HCT116 (cell line): Measurements from ENCODE around the gene AADAT. TPM values are rescaled to one million over a fixed set of nuclear protein-coding genes. Genes with fewer than 3 reads are reported as not detected.
"Not testable (repeated sequence)": the region's sequence is repeated elsewhere in the genome, so short reads cannot be mapped to it uniquely, and the experiment has no call there.

ENCODE experiments used
- ATAC-seq: fragments of 200-7000 bp; cut with Tn5 transposase; 2 replicates; pipeline ENCODE4 v1.9.1; 2020; ENCODE audit warnings: mild to moderate bottlenecking, moderate library complexity
- BruUV-seq: library from RNA; stranded (reverse); fragments of 400-500 nt; replicated peaks from 2 replicates; lab custom pipeline; 2021; lab: Mats Ljungman, UMichigan
- CTCF ChIA-PET: fragments of 300-600 bp; sonication (Branson Sonifier 250); formaldehyde crosslinking; loops from one replicate; lab custom pipeline; 2021; ENCODE audit warnings: antibody characterized with exemption; lab: Charles Lee
- POLR2A ChIA-PET: fragments of 300-600, 350-600 bp; sonication (Branson Sonifier 250); formaldehyde crosslinking; loops from one replicate; lab custom pipeline; 2021; ENCODE audit warnings: antibody characterized with exemption; lab: Charles Lee
- RAD21 ChIA-PET, 2 experiments: fragments of 300-600 bp; sonication (Branson Sonifier 250); formaldehyde crosslinking; loops; one replicate each; lab custom pipeline; 2023; ENCODE audit warnings: low total read pairs in 2 of 2; ENCODE audit not compliant: uncharacterized antibody in 2 of 2, unreplicated experiment in 2 of 2, low non-redundant PET in 1 of 2; lab: Charles Lee
- DNase-seq: peaks from one replicate; pipeline ENCODE4 v3.0.0-alpha.2; 2010; ENCODE audit warnings: low read depth, low spot score
- H2AFZ ChIP-seq: fragments of 200-600 bp; shearing (Covaris generic), sonication (generic); 2 replicates; pipeline ENCODE4 v1.6.1; 2017; ENCODE audit warnings: low read depth, mixed run types, mixed read lengths, antibody characterized with exemption, low read length; ENCODE audit not compliant: poor library complexity, severe bottlenecking
- H3K27ac ChIP-seq: 2 replicates; pipeline ENCODE4 v1.5.1; 2012; ENCODE audit warnings: low read depth, low read length
- H3K27me3 ChIP-seq: fragments of 200-600 bp; sonication (generic); 2 replicates; pipeline ENCODE4 v1.6.1; 2016; ENCODE audit warnings: mixed run types, low read length, mixed read lengths; ENCODE audit not compliant: insufficient read depth
- H3K36me3 ChIP-seq, 2 experiments: fragments of 200-500 bp in 1 of 2; fragments of 200-600 bp in 1 of 2; sonication (Bioruptor generic) in 1 of 2; sonication (generic) in 1 of 2; 2 replicates each; pipeline versions ENCODE4 v1.5.1 to v1.6.1; 2014 to 2016; ENCODE audit warnings: low read length in 2 of 2, inconsistent platforms in 1 of 2, mixed read lengths in 1 of 2, mixed run types in 1 of 2; ENCODE audit not compliant: insufficient read depth in 2 of 2, control insufficient read depth in 1 of 2
- H3K4me1 ChIP-seq, 2 experiments: fragments of 200-600 bp in 1 of 2; sonication (generic) in 1 of 2; 2 replicates each; pipeline versions ENCODE4 v1.5.1 to v1.6.1; 2012 to 2017; ENCODE audit warnings: low read length in 2 of 2, inconsistent platforms in 1 of 2, mild to moderate bottlenecking in 1 of 2, mixed read lengths in 1 of 2, mixed run types in 1 of 2, moderate library complexity in 1 of 2; ENCODE audit not compliant: insufficient read depth in 2 of 2, control insufficient read depth in 1 of 2
- H3K4me2 ChIP-seq: fragments of 200-600 bp; sonication (generic); 2 replicates; pipeline ENCODE4 v1.6.1; 2017; ENCODE audit warnings: mixed run types, low read length, mixed read lengths
- H3K4me3 ChIP-seq, 2 experiments: fragments of 200-600 bp in 1 of 2; sonication (generic) in 1 of 2; replicated peaks in 1 of 2; 2 replicates each; pipeline ENCODE4 v1.5.1; 2011 to 2016; ENCODE audit warnings: low read length in 2 of 2, control low read depth in 1 of 2, low read depth in 1 of 2, mild to moderate bottlenecking in 1 of 2, mixed read lengths in 1 of 2, mixed run types in 1 of 2
- H3K79me2 ChIP-seq: fragments of 200-600 bp; sonication (generic); 2 replicates; pipeline ENCODE4 v1.6.1; 2017; ENCODE audit warnings: mild to moderate bottlenecking, mixed run types, low read length, moderate library complexity, mixed read lengths; ENCODE audit not compliant: insufficient read depth
- H3K9ac ChIP-seq: fragments of 200-600 bp; sonication (generic); 2 replicates; pipeline ENCODE4 v1.6.1; 2016; ENCODE audit warnings: low read length, mixed read lengths
- H3K9me2 ChIP-seq: fragments of 200-600 bp; sonication (generic), shearing (Covaris generic); 2 replicates; pipeline ENCODE4 v1.6.1; 2017; ENCODE audit warnings: mixed run types, mild to moderate bottlenecking, moderate library complexity; ENCODE audit not compliant: insufficient read depth
- H3K9me3 ChIP-seq, 2 experiments: fragments of 200-500 bp in 1 of 2; fragments of 200-600 bp in 1 of 2; sonication (Bioruptor generic) in 1 of 2; sonication (generic) in 1 of 2; 2 replicates each; pipeline ENCODE4 v1.6.1; 2014 to 2017; ENCODE audit warnings: low read length in 2 of 2, mixed read lengths in 2 of 2, inconsistent platforms in 1 of 2, low read depth in 1 of 2, mild to moderate bottlenecking in 1 of 2, mixed run types in 1 of 2, moderate library complexity in 1 of 2; ENCODE audit not compliant: control insufficient read depth in 1 of 2, insufficient read depth in 1 of 2
- H4K20me1 ChIP-seq: fragments of 200-600 bp; sonication (generic), shearing (Covaris generic); 2 replicates; pipeline ENCODE4 v1.6.1; 2017; ENCODE audit warnings: mixed run types, mild to moderate bottlenecking, moderate library complexity; ENCODE audit not compliant: insufficient read depth
- CBX3 ChIP-seq: IDR thresholded peaks from 2 replicates; pipeline ENCODE4 v1.6.1; 2012; ENCODE audit warnings: low read depth
- EGR1 ChIP-seq: IDR thresholded peaks from 2 replicates; pipeline ENCODE4 v1.6.1; 2012; ENCODE audit warnings: low read depth
- EZH2 ChIP-seq: fragments of 200-600 bp; sonication (generic); IDR thresholded peaks from 2 replicates; pipeline ENCODE4 v1.6.1; 2017; ENCODE audit warnings: antibody characterized with exemption, mixed run types
- EZH2phosphoT487 ChIP-seq: fragments of 200-600 bp; IDR thresholded peaks from 2 replicates; pipeline ENCODE4 v1.6.1; 2018; ENCODE audit warnings: antibody characterized with exemption, borderline replicate concordance
- FOSL1 ChIP-seq: IDR thresholded peaks from 2 replicates; pipeline ENCODE4 v1.6.1; 2012; ENCODE audit warnings: low read depth
- JUND ChIP-seq: IDR thresholded peaks from 2 replicates; pipeline ENCODE4 v1.6.1; 2012
- MAX ChIP-seq: IDR thresholded peaks from 2 replicates; pipeline ENCODE4 v1.6.1; 2012
- RAD21 ChIP-seq: IDR thresholded peaks from 2 replicates; pipeline ENCODE4 v1.6.1; 2012; ENCODE audit warnings: low read depth, mild to moderate bottlenecking
- REST ChIP-seq: IDR thresholded peaks from 2 replicates; pipeline ENCODE4 v1.6.1; 2012; ENCODE audit warnings: low read depth
- TCF7L2 ChIP-seq: IDR thresholded peaks from 2 replicates; pipeline ENCODE4 v1.7.0; 2011; ENCODE audit warnings: borderline replicate concordance, inconsistent platforms; ENCODE audit not compliant: insufficient read depth, insufficient read length; ENCODE audit errors: extremely low read depth
- YY1 ChIP-seq: IDR thresholded peaks from 2 replicates; pipeline ENCODE4 v1.6.1; 2011; ENCODE audit warnings: low read length, low read depth, moderate library complexity, mild to moderate bottlenecking; ENCODE audit not compliant: insufficient replicate concordance; ENCODE audit errors: extremely low read depth
- ZFX ChIP-seq: fragments of 450-650 bp; IDR thresholded peaks from 2 replicates; pipeline ENCODE4 v1.6.1; 2017
- ZNF274 ChIP-seq: fragments of 200-500 bp; sonication (Bioruptor generic); IDR thresholded peaks from 2 replicates; pipeline ENCODE4 v1.6.1; 2014; ENCODE audit warnings: mild to moderate bottlenecking, low read depth, low read length, inconsistent platforms
- intact Hi-C: fragments of 100-400 bp; cut with micrococcal nuclease; formaldehyde crosslinking; loops from 2 replicates; pipeline ENCODE4 v1.10.0; 2022
- total RNA-seq: library from RNA; stranded (reverse); gene quantifications from one replicate; pipeline ENCODE4 v1.2.1, GENCODE V29; 2021; ENCODE audit not compliant: unreplicated experiment
- TF ChIP-seq, protein P1 (sequence below), 3 experiments: fragments of 200-600 bp in 1 of 3; sonication (generic) in 1 of 3; IDR thresholded peaks in 2 of 3; conservative IDR thresholded peaks in 1 of 3; 2 replicates each; pipeline ENCODE4 v1.5.1; 2012 to 2017; ENCODE audit warnings: low read depth in 2 of 3, low read length in 2 of 3, antibody characterized with exemption in 1 of 3, borderline replicate concordance in 1 of 3, control low read depth in 1 of 3, mild to moderate bottlenecking in 1 of 3, mixed read lengths in 1 of 3, mixed run types in 1 of 3, moderate library complexity in 1 of 3; ENCODE audit not compliant: insufficient read depth in 1 of 3

The AADAT gene
- total RNA-seq, 1 experiment from 2014 or later, result 15.4 TPM

DNA sequence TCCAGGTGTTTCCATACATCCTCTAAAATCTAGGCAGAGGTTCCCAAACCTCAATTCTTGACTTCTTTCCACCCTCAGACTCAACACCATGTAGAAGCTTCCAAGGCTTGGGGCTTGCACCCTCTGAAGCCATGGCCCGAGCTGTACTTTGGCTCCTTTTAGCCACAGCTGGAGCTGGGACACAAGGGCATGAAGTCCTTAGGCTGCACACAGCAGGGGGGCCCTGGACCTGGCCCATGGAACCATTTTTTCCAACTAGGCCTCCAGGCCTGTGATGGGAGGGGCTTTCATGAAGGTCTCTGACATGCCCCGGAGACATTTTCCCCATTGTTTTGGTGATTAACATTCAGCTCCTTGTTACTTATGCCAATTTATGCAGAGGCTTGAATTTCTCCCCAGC is 8.4 kb upstream of the AADAT start:
- RAD21 ChIA-PET, CTCF ChIA-PET, H3K4me1 ChIP-seq, H2AFZ ChIP-seq, BruUV-seq, H3K79me2 ChIP-seq, H3K4me2 ChIP-seq, intact Hi-C loops, H3K9me3 ChIP-seq, POLR2A ChIA-PET, DNase-seq, H4K20me1 ChIP-seq, ATAC-seq, H3K27me3 ChIP-seq, H3K4me3 ChIP-seq, H3K9me2 ChIP-seq, H3K36me3 ChIP-seq, H3K9ac ChIP-seq, H3K27ac ChIP-seq: not testable (repeated sequence)

DNA sequence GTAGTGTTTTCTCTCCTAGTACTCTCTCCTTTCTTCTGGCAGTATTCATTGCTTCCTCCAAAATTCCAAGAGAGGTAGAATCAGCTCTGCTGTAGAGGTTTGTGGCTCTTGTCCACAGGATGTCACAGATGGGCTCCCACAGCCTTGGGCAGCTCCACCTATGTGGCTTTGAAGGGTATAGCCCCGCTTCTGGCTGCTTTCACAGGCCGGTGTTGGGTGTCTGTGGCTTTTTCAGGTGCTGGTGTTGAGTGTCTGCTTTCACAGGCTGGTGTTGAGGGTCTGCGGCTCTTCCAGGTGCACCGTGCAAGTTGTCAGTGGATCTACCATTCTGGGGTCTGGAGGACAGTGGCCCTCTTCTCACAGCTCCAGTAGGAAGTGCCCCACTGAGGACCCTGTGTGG is 7.9 kb upstream of the AADAT start:
- TF ChIP-seq TCF7L2, result no peak
- TF ChIP-seq EZH2phosphoT487, result no peak
- TF ChIP-seq REST, result no peak
- no peak for TF ChIP-seq YY1
- no peak for TF ChIP-seq EZH2
- no peak for TF ChIP-seq MAX
- TF ChIP-seq CBX3, result no peak
- no peak for TF ChIP-seq EGR1
- TF ChIP-seq ZNF274, result no peak
- no peak for TF ChIP-seq FOSL1
- TF ChIP-seq, protein P1, sequence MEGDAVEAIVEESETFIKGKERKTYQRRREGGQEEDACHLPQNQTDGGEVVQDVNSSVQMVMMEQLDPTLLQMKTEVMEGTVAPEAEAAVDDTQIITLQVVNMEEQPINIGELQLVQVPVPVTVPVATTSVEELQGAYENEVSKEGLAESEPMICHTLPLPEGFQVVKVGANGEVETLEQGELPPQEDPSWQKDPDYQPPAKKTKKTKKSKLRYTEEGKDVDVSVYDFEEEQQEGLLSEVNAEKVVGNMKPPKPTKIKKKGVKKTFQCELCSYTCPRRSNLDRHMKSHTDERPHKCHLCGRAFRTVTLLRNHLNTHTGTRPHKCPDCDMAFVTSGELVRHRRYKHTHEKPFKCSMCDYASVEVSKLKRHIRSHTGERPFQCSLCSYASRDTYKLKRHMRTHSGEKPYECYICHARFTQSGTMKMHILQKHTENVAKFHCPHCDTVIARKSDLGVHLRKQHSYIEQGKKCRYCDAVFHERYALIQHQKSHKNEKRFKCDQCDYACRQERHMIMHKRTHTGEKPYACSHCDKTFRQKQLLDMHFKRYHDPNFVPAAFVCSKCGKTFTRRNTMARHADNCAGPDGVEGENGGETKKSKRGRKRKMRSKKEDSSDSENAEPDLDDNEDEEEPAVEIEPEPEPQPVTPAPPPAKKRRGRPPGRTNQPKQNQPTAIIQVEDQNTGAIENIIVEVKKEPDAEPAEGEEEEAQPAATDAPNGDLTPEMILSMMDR (IDR thresholded peaks at IDR 0.05 in 2 of 3, conservative IDR thresholded peaks at IDR 0.05 in 1 of 3; ENCODE audit: borderline replicate concordance in 1 of 3, insufficient read depth in 1 of 3, low read depth in 2 of 3, low read length in 2 of 3), result no peak
- no peak for TF ChIP-seq ZFX
- TF ChIP-seq RAD21, result no peak
- no peak for TF ChIP-seq JUND
- POLR2A ChIA-PET, result no interaction called here

More for the DNA sequence above, 7.9 kb upstream of the AADAT start:
- DNase-seq (no peak), ATAC-seq (no peak)
- Histone ChIP-seq H4K20me1 (no peaks in the 10 kb centered on the region), H3K4me1 (no peaks in the 10 kb centered on the region), H3K79me2 (no peaks in the 10 kb centered on the region), H3K27me3 (0 out of 2 replicates have a peak, but pooled peaks cover 2% of the 10 kb centered on the region), H3K9ac (no peak overlapping the region), H3K27ac (no peak overlapping the region), H3K4me3 (no peak overlapping the region), H3K9me2 (no peaks in the 10 kb centered on the region), H3K36me3 (no peaks in the 10 kb centered on the region), H3K9me3 (no peaks in the 10 kb centered on the region), H2AFZ (no peak overlapping the region), H3K4me2 (no peak overlapping the region)
- ChIA-PET CTCF (no interaction called here), RAD21 (no interaction called here)
- intact Hi-C loops, result no loop called here
- BruUV-seq, result no TSS peak
